C1 segment of cervical spinal cord (tissue), 14 donors: ENCODE results near the gene TCF4.
A peak's percentile ranks its signal among the peaks of the same experiment; 100 is the strongest.

Source experiments
- DNase-seq, 14 donors: peaks; one replicate each; lab custom pipeline; 2025; lab: John Stamatoyannopoulos, UW

The TCF4 gene

DNA sequence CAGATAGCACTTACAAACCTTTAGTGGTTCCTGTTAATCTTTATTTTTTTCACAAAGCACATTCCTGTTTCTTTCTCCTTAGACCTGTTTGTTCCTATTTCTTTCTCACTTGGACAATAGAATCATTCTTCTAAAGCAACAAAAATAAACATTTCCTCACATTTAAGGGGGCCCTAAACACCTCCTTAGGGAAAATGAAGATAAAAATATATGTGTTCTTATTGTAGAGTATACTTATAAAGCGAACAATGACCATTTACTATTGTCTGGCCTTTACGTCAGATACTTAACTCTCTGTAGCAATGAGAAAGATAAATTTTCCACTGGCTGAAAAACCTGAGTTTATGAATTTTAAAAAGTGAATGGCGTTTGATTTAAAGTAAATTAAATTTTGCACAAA is 234.6 kb downstream of the TCF4 start:
- DNase-seq, result no peak

DNA sequence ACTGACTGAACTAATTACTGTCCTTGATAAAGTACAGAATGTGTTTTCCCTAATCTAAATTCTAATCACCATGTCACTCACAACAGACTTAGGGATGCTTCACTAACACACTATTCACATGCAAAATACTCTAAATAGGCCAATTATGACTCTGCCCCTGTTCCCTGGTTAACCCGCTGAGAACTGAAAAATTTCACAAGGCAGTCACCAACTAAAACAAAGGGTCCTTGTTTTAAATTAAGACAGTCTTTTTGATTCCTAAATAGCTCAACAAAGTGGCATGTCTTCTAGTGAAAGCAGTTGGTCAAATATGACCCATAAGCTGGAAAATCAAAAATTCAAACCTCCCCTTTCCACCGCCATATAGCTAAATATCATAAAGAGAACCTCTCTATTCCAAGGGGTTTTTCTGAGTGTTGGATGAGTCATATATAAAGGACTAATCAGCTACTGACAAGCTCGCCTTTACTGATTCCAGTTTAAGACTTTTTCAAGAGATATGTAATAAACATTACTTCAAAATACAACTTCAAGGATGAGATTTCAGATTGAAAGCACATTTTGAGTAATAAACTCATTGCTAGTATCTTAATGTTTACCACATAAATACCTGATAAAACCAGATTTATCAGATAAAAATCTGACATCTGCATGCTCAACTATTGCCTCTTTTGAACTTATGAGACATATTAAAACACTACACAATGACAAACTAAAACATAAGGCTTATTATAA is 235.8 kb downstream of the TCF4 start:
- DNase-seq, result peak in 1 of 14 donors; percentile 41

DNA sequence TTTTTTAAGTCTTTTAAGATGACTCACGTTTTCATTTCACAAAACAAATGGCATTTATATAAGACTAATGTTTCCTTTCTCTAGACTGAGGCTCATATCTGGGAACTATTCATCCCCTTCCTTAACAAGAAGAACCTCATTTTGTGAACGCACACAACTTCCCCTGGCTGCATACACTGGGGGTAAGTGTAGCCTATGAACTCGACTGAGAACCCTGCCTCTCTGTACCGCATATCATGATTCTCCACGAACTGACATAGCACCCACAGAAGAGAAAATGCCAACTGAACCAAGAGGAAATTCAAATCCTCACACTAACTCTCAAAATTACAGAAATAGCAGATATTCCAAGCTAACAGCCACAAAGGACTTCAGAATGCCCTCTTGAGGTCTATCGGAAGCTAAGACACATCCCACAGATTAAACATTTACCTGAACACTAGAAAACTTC is 236.7 kb downstream of the TCF4 start:
- peak in 3 of 14 donors; percentile 22 to 30 (median 27) for DNase-seq

DNA sequence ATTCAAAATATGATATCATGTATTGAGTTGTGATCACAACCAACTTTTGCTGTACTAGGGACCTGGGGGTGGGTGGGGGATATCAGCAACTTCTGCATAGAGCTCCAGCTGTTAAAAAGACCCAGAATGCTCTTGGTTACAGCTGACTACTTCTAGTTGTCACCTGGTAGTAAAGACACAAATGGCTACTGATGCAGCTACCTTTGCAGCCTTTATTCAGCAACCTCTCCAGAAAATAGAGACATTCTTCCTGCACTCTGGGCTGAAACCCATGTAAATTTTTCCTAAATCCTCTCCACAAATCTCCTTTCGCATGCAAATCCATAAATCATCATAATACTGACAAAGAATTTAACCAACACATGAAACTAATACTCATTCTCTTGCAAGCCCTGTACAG is 238.3 kb downstream of the TCF4 start:
- no peak for DNase-seq

DNA sequence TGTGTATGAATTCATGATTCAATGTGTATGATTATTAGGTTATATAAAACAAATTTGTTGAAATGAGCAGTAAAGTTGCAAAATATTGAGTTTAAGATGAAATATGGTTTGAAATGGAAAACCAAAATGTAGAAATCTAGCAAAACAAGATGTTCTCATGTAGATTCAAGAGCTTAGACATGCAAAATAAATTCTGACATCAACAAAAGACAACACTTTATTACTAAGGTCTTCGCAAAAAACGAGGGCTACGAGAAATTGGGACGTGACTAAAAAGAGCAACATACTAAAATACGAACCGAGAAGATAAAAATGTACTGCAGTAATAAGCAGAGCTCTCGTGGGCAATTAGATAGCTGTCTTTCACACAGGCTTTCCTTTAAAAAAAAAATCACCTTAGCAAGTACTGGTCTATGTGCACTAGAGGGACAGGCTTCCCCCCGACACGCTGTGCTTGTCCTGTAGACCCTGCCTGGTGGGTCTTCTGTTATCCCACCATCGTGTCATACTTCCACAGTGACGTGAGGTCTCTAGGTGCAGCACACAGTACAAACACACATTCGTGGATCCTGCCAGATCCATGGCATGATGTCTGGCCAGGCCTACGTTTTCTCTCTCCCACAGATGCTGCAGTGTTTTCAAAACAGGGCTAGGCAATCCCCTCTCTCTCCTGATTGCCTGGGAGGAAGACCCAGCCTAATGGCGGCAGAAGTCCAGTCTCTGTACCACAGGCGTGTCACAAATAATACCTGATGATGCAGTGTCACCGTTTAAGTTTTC is 240.8 kb downstream of the TCF4 start:
- peak in 7 of 14 donors; percentile 36 to 76 (median 54) for DNase-seq

DNA sequence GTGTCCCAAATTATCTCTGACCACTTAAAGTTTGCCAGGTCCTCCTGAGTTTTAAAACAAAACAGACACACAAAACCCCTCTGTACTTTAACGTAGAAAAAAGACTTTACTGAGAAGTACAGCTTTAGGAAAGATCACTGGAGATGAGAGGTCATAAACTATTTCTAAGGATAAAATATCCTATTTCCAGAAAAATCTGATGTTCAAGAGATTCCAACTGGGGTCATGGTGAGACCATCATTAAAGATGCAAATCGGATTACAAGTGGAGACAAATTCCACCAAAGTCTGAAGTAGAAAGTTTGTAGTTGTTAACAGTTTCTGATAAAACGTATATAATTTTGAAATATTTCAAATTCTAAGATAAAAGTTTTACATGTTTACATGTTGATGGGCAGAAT is 241.6 kb downstream of the TCF4 start:
- DNase-seq, result no peak

DNA sequence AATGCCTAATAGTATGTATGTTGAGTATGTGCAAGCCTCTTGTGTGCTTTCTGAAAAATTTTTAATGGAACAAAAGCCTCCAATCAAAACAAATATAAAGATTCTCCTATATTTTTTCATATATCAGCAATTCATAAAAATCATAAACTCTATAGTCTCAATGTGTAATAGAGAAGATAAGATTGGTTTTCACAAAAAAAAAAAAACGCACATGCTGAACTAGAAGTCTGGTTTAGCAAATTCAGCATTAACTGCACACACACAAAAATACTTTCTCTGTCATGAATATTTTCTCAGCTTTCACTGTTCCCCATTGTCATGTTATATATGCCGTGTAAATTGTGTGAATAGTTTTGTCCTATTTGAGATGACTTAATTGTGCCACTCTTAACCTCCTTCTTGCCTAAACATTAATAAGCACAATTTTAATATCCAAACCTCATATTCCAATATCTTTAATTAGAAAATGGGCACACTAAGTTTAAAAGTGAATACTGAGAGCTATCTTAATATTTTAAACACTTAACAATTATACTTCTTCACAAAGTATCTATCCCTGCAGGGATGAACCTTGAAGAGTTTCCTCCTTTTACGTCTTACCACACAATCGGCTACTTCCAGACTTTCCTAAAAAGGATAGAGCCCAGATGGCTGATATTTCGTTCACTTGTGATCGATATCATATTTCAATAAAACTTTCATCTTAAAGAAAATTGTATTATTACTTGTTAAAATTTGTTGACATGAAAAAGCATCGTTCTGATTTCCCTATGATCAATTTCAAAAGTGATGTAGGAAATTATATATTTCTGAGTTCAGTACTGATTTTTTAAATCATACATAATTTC is 242.7 kb downstream of the TCF4 start:
- DNase-seq, result no peak

DNA sequence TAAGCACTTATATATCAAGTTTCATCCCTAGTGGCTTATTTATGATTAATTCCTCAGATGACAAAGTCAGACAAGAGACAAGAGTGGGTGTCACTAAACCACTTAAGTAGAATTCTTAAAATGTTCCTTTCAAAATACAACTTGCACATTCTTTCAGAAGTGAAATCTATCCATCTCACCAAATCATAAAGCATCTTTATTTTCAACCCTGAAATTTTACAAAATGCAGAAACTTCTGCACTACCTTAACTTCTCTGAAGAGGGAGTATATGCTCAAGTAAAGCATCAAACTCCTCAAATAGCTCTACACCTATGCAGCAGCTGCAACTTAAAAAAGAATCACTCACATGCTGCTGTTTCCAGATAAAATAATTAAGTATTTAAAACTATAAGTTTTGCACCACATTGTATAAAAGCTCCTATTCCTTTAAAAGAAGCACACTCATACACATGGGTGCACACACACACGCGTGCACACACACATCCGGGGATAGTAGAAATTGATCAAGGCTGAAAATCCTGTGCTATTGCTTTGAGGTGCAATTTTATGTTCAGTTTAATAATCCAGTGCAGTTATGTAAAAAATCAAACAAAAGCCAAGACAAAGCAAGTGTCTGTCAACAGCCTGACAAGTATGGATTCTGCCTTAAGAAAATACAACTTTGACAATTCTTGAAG is 244.5 kb downstream of the TCF4 start:
- DNase-seq, result peak in 1 of 14 donors; percentile 36

DNA sequence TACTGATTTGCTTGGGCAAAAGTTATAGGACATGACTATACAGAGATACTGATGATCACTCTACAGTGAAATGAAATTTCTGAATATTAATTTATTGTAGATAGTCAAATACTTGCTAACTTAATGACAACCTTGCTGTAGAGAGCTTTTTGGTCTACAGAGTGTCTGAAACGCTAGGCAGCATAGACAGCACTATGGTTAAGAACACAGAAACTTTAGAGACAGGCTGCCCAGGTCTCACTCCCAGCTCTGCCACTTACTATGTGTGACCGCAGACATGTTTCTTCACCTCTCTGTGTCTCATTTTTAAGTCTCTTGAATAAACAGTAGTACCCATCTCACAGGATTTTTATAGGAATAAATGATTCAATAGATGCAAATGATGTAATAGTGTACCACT is 247.0 kb downstream of the TCF4 start:
- DNase-seq, result no peak

DNA sequence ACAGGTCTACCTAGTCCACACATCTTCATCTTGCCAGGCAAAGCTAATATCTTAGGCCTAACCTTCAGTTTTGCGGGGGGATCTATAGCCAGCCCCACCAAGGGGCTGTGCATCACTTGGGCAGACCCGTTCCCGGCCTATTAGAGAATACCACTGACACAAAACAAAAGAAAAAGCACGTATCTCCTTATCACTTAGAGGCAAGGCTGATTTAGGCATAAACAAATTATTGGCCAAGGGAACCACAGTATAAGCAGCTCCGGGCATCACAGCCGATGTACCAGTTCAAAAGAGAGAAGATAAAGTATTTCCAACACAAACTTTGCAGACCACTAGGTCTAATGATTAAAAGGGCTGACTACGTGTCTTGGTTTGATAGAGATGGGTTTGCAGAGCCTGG is 248.0 kb downstream of the TCF4 start:
- no peak for DNase-seq

DNA sequence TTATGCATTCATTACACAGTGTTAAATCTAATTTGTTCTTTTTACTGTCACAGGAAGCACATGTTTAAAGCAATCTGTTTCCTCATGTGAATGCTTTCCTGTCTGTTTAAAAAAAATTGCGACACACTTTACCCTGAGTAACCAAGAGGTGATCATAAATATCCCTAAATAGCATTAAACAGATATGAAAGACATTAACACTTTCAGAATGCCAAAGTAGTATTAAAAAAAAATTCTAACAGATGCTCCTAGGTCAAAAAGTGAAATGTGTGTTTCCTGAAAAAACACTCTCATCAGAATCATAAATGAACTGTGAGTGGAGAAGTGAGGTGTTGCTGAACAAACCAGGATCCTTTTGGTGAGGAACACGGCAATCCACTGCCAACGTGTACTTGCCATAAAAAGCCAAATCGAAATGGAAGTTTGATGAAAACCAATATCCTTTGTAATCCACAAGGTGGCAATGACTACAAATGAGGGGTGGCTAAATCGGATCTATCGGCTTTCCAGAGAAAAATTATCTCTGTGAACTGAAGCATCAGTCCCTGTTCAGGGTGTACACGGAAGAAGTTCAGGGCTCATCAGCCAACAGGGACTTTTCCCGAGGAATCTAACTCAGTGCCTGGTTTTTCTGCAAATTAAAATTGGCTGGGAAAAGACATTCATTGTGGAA is 248.9 kb downstream of the TCF4 start:
- DNase-seq, result no peak

DNA sequence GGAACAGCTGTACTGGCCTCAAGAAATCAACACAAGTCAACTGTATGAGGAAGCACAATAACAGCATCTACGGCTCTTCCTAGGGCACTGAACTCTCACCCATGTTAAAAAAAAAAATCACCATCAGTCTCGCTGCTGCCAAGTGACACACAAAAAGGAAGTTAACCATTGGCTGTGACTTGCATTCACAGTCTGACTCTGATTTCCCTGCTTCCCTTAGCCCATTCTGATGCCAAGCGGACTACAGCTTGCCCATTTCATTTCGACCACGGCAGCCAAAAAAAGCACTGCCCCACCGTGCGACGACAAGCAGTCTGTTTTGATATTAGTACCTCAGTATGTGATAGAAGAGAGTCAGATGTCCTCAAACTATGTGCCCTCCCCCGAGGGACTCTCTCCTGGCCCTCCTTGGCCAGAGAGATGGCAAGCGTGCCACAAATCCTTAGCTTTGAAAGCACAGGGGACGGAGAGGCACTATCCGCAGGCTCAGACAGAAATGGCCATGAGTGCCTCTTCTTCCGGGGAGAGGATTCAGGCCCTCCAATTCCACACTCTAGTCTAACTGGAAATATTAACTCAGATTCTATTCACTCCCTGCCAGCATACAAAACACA is 250.0 kb downstream of the TCF4 start:
- peak in 13 of 14 donors; percentile 46 to 97 (median 70) for DNase-seq

DNA sequence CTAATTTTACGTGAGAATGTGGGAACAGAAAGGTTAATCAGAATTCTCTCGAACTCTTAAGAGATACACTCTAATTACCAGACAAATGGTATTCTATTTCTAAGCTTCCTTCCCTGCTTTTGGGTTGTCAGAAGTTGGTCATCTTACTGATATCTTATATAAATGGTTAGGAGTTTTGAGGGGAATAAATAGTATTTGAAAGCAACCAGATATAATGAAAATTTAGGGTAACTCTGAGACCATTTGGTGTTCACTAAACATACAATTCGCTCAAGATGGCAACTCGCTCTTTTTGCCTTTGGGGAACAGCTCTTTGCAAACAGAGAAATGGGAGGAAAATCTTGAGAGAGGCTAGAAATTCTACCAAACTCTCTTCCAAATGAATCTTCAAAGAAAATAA is 250.9 kb downstream of the TCF4 start:
- no peak for DNase-seq

DNA sequence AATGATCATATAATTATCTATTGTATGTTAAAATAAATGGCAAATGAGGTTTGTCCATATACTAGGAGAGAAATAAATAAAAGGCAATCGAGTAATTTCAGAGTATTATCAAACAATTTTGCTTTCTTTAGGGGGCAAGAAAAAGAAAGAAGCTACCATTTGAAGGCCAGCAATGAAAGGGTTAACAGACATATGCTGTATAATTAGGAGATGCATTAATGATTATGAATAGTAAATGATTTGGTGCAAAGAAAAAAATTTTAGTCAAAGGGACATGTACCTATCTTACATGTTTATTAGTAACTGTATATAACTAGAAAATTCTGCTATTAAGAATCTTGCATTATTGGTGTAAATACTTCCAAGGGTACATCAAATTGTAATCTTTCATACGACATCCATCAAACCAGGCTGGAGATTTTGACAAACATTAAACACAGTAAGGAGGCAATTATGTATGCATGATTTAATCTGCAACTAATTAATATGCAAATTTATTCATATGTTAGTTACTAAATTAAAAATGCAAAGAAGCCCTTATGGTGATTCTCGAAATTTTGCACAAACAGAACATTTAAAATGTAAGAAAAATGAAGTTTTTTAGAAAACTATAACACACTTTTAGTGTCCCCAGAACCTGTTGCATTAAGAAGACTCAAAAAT is 251.4 kb downstream of the TCF4 start:
- no peak for DNase-seq

DNA sequence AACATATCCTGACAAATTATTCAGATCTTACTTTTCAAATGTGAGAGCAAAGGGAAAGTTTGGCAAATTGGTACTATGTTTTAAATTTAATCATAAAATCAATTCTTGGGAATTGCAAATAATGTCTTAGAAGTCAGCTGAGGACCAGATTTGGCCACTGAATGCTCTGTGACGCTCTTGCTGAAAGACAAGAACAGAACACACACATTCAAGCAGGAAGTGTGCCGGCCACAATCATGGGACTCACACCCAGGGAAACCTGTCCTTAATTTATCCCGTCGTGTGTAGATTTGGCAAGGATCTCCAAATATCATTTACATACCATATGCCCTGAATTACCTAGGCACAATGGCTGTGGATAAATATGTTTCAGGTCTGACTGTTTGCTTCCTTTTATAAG is 253.1 kb downstream of the TCF4 start:
- peak in 7 of 14 donors; percentile 25 to 65 (median 42) for DNase-seq

DNA sequence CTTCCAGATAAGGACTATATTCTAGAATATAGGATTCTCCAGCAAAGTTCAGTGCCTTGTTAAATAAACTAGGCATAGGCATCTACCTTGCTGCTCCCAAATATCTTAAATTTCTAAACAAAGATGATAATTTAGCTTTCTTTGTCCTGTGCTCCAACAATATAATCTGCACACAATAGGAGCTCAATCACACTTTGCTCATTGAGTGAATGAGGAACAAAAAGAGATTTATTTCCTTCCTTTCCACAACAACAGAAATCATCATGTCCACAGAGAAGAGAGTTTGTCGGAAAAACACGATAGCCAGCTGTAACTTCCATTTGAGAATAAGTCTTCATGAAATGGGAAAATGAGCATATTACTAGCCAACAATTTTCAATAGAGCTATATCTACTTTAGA is 256.7 kb downstream of the TCF4 start:
- no peak for DNase-seq

DNA sequence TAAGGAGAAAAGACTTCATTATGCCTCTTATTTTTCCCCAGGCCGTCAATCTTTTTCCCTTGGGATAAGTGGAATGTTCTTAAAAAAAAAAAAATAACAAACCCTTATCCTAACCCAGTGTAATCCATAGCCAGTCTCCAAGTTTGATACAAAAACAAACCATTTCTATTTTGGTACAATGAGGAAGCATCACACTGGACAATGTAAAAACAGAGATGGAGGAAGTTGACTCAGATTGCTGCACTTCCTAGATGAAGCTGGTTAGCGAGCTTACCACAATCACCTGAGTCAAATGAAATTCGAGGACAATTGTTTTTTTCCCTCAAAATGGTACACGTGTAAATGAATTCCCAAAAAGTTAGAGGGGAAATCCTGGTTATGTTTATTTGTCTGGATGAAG is 259.7 kb downstream of the TCF4 start:
- DNase-seq, result no peak

DNA sequence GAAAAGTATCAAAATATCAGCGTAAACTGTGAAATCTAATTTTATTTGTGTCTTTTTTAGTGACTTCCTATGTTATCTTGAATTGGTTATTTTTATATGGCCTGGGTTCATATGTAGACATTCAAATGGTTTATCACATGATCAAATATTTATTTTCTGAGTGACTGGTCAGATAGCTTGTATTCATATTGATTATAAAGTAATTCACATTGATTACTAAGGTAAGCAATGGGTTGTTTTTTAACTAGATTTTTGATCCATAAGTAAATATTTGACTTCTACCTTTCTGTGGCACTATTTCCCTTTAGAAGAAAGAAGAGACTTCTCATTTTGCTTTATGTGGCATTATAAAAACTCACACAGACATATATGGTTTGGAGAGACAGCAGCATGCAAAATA is 260.5 kb downstream of the TCF4 start:
- no peak for DNase-seq

DNA sequence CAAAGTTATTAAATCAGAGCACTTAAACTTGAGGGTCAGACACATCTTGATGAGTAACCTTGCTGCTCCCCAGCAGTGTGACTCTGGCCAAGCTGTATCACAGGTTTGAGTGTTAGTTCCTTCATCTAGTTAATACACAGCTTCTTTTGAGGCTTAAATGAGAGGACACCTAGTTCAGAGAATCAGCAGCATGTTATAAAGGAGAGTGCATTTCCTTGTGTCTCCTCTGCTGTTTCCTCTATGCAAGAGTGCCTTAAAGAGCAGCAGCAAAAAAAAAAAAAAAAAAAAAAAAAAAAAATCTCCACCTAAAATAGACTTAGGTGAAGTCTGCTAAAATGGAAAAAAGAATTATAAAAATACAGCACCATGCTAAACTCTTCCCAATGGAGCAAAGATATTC is 261.9 kb downstream of the TCF4 start:
- DNase-seq, result no peak

DNA sequence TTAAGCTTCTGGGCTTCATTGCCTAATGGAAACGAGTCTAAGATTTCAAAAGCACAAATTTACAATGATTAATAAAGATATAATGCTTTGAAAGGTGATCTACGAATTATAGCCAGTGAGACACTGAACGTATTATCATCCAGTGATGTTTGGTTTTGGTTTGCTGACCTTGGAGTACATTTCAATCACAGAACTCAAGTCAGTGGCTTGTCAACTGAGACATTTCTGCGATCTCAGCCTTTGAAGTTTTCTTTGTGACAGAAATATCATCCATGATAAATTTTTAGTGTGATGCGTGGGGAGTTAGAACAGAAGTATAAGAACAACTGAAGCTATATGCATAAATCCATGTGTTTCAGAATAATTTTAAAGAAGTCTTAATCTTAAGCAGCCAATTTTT is 263.8 kb downstream of the TCF4 start:
- DNase-seq, result no peak
